ENCODE results near the gene ARF6.

The ARF6 gene

GRCh38 chr14:49904270-49904669 is 11.4 kb downstream of the ARF6 start (continued):
- TF ChIP-seq ZBTB11 (tag by site-specific recombination; conservative IDR thresholded peaks at IDR 0.05; ENCODE audit: low read depth) (no peak), ZSCAN4 (tag by site-specific recombination; IDR thresholded peaks at IDR 0.05) (no peak)

DNA sequence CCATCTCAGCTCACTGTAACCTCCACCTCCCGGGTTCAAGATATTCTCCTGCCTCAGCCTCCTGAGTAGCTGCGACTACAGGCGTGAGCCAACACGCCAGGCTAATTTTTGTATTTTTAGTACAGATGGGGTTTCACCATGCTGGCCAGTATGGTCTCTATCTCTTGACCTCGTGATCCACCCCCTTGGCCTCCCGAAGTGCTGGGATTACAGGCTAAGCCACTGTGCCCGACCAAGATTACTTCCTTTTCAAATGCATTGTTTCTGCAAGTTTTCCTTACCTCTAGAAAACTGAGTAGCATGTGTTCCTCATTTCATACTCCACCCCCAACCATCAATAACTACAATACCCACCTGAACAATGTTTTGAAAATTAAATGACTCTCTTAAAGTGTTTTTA is 13.1 kb downstream of the ARF6 start:
- no peak overlapping the region for H3K27ac ChIP-seq (ENCODE audit: extremely low read depth, low read depth, low read length)
- H3K4me1 ChIP-seq (ENCODE audit: control insufficient read depth, insufficient read depth, low read length): no peaks in the 10 kb centered on the region; the same call in 1 of the 2 replicates
- POLR2A ChIA-PET: no interaction called here
- no peaks in the 10 kb centered on the region for H3K9me3 ChIP-seq (ENCODE audit: control insufficient read depth, insufficient read depth, low read depth, low read length)
- no peaks in the 10 kb centered on the region for H3K36me3 ChIP-seq (ENCODE audit: control insufficient read depth in 2 of 2, insufficient read depth in 1 of 2, low read length in 2 of 2)
- no peak overlapping the region for H3K4me3 ChIP-seq (ENCODE audit: low read depth, low read length)
- no peak for TF ChIP-seq GLIS1 (tag by site-specific recombination; IDR thresholded peaks at IDR 0.05)
- TF ChIP-seq ZNF416 (tag by site-specific recombination; IDR thresholded peaks at IDR 0.05): no peak
- TF ChIP-seq ZFHX2 (tag by site-specific recombination; conservative IDR thresholded peaks at IDR 0.05): no peak
- TF ChIP-seq ZXDB (tag by site-specific recombination; IDR thresholded peaks at IDR 0.05): no peak
- TF ChIP-seq ZSCAN30 (tag by site-specific recombination; IDR thresholded peaks at IDR 0.05): no peak
- no peak for TF ChIP-seq FEZF1 (tag by site-specific recombination; IDR thresholded peaks at IDR 0.05)
- no peak for TF ChIP-seq ZNF202 (tag by site-specific recombination; IDR thresholded peaks at IDR 0.05; ENCODE audit: borderline replicate concordance)
- no peak for TF ChIP-seq ZNF133 (tag by site-specific recombination; IDR thresholded peaks at IDR 0.05)
- TF ChIP-seq ZNF138 (tag by site-specific recombination; IDR thresholded peaks at IDR 0.05; ENCODE audit: borderline replicate concordance): no peak
- no peak for TF ChIP-seq ZNF324 (tag by site-specific recombination; IDR thresholded peaks at IDR 0.05)
- TF ChIP-seq, protein P1, sequence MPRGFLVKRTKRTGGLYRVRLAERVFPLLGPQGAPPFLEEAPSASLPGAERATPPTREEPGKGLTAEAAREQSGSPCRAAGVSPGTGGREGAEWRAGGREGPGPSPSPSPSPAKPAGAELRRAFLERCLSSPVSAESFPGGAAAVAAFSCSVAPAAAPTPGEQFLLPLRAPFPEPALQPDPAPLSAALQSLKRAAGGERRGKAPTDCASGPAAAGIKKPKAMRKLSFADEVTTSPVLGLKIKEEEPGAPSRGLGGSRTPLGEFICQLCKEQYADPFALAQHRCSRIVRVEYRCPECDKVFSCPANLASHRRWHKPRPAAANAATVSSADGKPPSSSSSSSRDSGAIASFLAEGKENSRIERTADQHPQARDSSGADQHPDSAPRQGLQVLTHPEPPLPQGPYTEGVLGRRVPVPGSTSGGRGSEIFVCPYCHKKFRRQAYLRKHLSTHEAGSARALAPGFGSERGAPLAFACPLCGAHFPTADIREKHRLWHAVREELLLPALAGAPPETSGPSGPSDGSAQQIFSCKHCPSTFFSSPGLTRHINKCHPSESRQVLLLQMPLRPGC (tag by site-specific recombination; IDR thresholded peaks at IDR 0.05): no peak
- TF ChIP-seq ZNF311 (tag by site-specific recombination; IDR thresholded peaks at IDR 0.05; ENCODE audit: borderline replicate concordance): no peak
- no peak for TF ChIP-seq ZNF23 (tag by site-specific recombination; IDR thresholded peaks at IDR 0.05; ENCODE audit: borderline replicate concordance)
- TF ChIP-seq ZNF792 (tag by site-specific recombination; IDR thresholded peaks at IDR 0.05): no peak
- TF ChIP-seq WT1 (tag by site-specific recombination; IDR thresholded peaks at IDR 0.05): no peak
- no peak for TF ChIP-seq ZNF664 (tag by site-specific recombination; IDR thresholded peaks at IDR 0.05)
- TF ChIP-seq BCL6B (tag by site-specific recombination; IDR thresholded peaks at IDR 0.05): no peak
- no peak for TF ChIP-seq ZNF362 (tag by site-specific recombination; IDR thresholded peaks at IDR 0.05)
- TF ChIP-seq, protein P2, sequence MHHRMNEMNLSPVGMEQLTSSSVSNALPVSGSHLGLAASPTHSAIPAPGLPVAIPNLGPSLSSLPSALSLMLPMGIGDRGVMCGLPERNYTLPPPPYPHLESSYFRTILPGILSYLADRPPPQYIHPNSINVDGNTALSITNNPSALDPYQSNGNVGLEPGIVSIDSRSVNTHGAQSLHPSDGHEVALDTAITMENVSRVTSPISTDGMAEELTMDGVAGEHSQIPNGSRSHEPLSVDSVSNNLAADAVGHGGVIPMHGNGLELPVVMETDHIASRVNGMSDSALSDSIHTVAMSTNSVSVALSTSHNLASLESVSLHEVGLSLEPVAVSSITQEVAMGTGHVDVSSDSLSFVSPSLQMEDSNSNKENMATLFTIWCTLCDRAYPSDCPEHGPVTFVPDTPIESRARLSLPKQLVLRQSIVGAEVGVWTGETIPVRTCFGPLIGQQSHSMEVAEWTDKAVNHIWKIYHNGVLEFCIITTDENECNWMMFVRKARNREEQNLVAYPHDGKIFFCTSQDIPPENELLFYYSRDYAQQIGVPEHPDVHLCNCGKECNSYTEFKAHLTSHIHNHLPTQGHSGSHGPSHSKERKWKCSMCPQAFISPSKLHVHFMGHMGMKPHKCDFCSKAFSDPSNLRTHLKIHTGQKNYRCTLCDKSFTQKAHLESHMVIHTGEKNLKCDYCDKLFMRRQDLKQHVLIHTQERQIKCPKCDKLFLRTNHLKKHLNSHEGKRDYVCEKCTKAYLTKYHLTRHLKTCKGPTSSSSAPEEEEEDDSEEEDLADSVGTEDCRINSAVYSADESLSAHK (tag by site-specific recombination; IDR thresholded peaks at IDR 0.05): no peak
- CTCF ChIA-PET: interaction anchor here (0.7 to 1.1 kb wide), 2 partner anchors 40 to 53 kb away, joined by 3 read pairs; partner anchors contain the start of gene NEMF
